Activated T-cell treated with anti-CD3 and anti-CD28 coated beads for 1 hour (primary cell): ENCODE results near the gene DOCK9.

Experiments
- DNase-seq: peaks from one replicate; pipeline ENCODE4 v3.0.0-alpha.2; 2020; ENCODE audit warnings: low read depth

The DOCK9 gene

DNA sequence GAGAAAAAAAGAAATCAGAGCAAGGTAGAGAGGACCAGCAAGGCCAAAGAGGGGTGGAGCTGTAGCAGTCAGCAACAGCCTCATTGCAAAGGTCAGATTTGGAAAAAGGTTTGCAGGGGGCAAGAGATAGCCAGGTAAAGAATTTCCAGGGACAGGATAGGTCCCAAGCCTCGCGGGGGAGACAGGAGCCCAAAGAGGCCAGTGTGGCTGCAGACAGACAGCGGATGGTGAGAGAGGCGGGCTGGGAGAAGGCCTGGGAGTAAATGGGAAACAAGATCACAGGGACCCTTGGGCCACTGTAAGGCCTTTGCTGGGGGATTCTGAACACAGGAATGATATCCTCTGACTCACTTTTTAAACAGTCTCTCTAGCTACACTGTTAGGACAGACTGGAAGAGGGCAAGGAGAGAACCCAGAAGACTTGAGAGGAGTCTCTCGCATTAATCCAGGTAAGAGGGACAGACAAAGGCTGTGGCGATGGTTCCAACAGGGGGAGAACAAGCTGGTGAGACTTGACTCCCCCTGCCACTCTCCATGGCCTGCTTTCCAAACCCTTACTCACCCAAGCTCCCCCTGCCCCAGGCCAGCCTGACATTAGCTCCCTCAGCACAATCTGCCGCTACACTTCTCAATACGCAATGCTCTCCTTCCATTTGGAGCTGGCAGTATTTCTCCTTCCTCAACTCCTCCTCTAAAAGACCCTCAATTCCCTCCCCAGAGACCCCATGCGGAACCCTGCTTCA, 31.8 kb downstream of the DOCK9 start:
- DNase-seq, result no peak

- no peak for DNase-seq
Observed at GRCh38 chr13:98944336-98944735, 33.5 kb downstream of the DOCK9 start.

DNA sequence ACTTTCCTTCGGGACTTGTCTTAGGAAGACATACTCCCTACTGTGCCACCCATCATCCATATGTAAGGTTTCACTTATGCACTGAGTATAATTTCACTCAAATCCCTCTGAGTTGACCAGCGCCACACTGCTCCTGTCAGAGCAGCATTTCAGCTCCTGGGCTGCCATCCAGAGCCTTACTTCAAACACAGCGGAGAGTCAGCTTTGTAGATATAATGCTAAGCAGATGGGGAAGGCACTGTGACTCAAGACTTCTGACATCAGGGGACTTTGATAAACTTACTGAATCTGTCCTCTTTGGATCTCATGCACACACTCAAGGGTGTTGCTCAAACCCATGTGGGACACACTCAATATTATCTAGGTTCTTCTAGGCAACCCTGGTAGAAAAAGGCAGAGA, 34.9 kb downstream of the DOCK9 start:
- DNase-seq, result no peak

DNA sequence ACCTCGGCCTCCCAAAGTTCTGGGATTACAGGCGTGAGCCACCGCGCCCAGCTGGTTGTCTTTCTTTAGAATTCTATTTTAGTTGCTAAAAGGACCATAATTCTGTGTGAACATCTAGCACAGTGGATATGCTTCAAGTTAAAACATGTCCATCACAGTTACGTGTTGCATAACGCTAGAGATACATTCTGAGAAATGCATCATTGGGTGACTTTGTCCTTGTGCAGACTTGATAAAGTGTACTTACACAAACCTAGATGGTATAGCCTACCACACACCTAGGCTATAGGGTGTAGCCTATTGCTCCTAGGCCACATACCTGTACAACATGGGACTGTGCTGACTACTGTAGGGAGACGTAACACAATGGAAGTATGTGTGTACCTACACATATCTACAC, 35.4 kb downstream of the DOCK9 start:
- no peak for DNase-seq

GRCh38 chr13:98941536-98941935, 36.3 kb downstream of the DOCK9 start:
- DNase-seq, result no peak

- DNase-seq, result no peak
Observed at GRCh38 chr13:98941126-98941525, 36.7 kb downstream of the DOCK9 start.

- no peak for DNase-seq
Observed at GRCh38 chr13:98940325-98941001, 37.4 kb downstream of the DOCK9 start.

- DNase-seq, result no peak
Observed at GRCh38 chr13:98939660-98940191, 38.1 kb downstream of the DOCK9 start.

DNA sequence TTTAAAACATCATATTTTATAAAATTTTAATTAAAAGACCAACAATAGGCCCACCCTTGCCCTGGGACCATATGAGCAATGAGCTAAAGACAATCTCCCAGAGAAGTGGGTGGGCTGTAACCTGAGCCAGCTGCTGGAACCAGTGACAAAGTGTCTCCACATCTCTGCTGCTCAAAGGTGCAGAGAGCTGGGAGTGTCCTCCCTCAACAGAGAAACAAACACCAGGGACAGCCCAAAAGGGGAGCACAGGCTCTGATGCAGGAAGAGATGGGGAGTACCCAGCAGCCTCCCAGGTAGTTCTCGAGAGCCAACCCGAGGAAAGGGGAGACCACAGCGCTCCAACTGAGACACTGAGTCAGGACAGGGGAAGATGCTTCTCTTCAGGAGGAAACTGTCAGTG, 39.1 kb downstream of the DOCK9 start:
- no peak for DNase-seq

- DNase-seq, result no peak
Observed at GRCh38 chr13:98937911-98938381, 39.9 kb downstream of the DOCK9 start.

GRCh38 chr13:98934243-98934642, 43.6 kb downstream of the DOCK9 start:
- DNase-seq, result no peak

DNA sequence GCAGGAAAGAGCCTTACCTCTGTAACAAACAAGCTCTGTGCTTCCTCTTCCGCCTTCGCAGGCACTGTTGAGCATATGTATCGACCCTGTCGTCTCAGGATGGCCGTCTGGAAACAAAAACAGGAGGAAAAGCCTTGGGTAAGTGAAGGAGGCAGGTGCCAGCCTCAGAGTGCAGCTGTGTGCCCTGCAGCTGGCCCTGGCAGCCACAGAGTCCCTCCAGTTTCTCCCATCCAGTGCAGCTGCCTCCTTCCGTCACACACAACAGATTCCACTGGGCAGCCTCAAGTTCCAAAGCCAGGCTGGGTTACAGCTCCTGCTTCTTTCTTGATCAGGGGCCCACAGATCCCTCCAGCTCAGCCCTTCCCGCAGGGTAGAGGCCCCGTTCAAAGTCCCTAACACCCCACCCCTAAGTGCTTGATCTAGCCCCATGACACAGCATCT, 47.7 kb downstream of the DOCK9 start:
- DNase-seq, result no peak

DNA sequence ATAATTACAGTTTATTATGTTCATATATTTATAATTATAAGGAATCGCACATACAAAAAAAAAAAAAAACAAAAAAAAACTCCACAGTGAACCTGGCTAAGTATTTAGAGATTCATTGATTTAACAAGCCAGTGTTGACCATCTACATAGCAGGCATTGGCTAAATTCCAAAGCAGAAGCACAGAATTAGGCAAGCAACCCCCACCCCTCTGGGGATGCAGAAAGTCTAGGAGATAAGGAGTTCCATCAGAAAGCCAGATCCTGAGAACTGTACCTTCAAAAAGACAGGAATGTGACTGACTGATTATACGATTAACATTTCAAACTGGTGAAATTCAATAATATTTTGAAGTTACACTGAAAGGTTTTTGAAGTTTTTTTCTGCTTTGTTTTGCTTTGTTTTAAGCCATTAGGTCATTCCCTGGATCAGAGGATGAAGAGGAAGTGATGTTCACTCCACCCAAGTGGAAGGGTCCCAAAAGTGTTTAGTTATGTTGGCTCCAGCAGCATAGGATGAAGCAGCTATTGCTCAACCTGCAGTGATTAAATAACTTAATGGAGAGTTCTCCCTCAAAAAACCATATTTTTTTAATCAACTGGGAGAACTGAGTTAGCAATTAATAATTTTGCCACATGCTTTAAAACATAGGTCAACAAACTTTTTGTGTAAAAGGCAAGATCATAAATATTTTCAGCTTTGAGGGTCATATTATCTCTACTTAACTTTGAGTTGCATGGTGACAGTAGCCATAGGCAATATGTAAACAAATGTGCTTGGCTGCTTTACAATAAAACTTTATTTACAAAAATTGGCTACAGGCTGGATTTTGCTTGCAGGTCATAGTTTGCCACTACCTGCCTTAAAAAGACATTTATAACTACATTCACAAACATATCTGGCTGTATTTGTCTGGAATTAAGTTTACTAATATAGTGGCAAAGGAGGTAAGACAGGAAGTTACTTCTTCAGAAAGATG, 49.6 kb downstream of the DOCK9 start:
- no peak for DNase-seq

- no peak for DNase-seq
Observed at GRCh38 chr13:98925949-98926348, 51.9 kb downstream of the DOCK9 start.

DNA sequence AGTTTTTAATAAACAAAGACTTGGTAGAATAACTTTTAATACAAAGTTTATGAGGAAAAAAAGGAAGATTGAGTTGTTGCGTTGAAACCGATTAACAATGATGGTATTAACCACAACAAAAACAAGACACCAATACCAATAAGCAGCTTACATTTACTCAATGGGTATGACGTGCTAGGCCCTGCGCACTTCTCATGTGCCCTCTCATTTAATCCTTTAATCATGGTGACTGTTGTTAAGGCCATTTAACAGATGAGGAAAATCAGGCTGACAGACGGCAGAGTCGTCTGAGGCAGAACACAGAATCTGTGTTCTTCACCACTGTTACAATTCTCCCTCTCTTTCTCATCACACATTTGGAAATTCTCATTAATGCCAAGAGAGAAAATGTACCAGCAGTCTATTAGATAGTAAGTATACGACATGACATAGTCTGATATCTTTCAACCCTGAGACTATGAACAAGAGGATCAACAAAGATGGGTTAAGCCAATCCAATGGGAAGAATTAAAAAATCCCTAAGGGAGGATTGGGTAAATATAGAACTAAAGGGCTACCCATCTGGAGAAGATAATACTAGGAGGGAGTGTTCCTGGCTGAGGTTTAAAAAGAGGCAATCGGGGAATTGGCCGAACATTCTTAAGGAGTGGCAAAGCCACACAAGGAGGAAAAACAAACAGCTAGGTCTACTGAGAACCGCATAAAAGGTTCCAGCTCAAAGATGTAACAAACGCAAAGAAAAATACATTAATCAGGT, 54.0 kb downstream of the DOCK9 start:
- no peak for DNase-seq

- no peak for DNase-seq
Observed at GRCh38 chr13:98922306-98922705, 55.6 kb downstream of the DOCK9 start.

GRCh38 chr13:98921786-98922185, 56.1 kb downstream of the DOCK9 start:
- DNase-seq, result no peak

DNA sequence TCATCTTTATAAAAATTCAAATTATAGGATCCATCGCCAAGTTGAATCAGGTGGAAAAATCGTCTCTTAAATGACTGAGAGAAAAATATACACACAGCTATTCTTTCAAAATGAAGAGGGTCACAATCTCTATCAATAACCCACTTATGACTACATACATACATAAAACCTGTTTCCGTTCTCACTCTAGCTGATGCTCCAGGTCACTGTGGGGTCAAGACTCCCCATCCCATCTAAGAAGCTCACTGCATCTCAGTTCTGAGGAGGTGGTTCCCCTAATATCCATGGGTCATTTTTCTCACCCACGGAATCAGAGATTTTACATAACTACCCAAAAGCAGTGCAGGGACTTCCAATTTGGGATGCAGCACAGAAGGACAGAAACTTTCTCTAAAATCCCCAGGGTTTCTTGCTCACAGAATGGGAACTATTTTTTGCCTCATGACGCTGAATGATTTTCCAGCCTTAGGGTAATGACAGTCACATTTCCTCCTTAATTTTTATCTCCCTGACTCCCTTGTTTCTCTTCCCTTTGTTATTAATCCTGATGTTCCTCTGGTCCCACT, 56.8 kb downstream of the DOCK9 start:
- DNase-seq, result no peak

- DNase-seq, result no peak
Observed at GRCh38 chr13:98919566-98919965, 58.3 kb downstream of the DOCK9 start.

- DNase-seq, result no peak
Observed at GRCh38 chr13:98918771-98919170, 59.1 kb downstream of the DOCK9 start.

- DNase-seq, result no peak
Observed at GRCh38 chr13:98917116-98917515, 60.7 kb downstream of the DOCK9 start.
